ENCODE data around the gene SPANXN4.

SPANXN4 gene

DNA sequence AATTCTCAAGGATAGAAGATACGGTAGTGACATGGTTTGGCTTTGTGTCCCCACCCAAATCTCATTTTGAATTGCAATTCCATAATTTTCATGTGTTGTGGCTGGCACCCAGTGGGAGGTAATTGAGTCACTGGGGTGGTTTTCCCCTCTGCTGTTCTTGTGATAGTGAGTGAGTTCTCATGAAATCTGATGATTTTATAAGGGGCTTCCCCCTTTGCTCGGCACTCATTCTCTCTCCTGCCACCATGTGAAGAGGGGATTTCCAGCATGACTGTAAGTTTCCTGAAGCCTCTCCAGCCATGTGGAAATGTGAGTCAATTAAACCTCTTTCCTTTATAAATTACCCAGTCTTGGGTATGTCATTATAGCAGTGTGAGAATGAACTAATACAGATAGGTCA is 8.5 kb upstream of the SPANXN4 start:
- H3K4me1 ChIP-seq: peaks cover 0 to 2% (median under 1%) of the 10 kb centered on the region in 10 experiments; a peak in 5 of 20 replicates
- no peak overlapping the region for H3K4me2 ChIP-seq
- peaks cover 0 to 28% (median 4%) of the 10 kb centered on the region in 11 experiments; a peak in 10 of 22 replicates for H3K9me3 ChIP-seq (replicated peaks in 1 of 11)

DNA sequence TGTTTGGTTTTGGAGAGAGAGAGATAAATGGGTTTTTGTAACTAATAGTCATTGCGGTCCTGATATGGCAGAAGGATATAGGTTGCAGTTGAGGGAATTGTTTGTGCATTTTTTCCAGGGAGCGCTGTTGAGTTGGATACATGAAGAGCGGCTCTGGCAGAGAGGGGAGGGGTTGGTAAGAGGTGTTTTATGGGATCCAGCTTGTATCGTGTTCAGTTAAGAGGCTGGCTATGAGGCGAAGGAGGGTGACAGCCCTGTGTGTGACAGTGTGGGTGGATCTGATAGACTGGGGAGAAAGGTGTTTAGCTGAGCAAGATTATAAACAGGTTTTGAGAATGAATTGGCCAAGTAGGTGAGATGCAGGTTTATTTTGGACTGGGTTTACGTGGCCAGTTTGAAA is 1.5 kb downstream of the SPANXN4 start:
- no peak overlapping the region for H3K27ac ChIP-seq
- no peaks in the 10 kb centered on the region for H3K36me3 ChIP-seq
- no peak overlapping the region for H3K4me3 ChIP-seq
- peaks cover 0 to 8% (median 5%) of the 10 kb centered on the region in 10 experiments; a peak in 6 of 20 replicates for H3K4me1 ChIP-seq
- H3K27me3 ChIP-seq: peaks cover 61 to 99% (median 95%) of the 10 kb centered on the region in 11 experiments
- H3K9me3 ChIP-seq (replicated peaks in 1 of 11): peaks cover 0 to 6% (median 0%) of the 10 kb centered on the region in 11 experiments; a peak in 1 of 22 replicates
- no peak overlapping the region for H3K9ac ChIP-seq
- H3K4me2 ChIP-seq: no peak overlapping the region
- no peak for TF ChIP-seq Cebpa-rat (IDR thresholded peaks at IDR 0.05)
- H4K20me1 ChIP-seq: no peaks in the 10 kb centered on the region; a peak in 1 of 22 replicates

More for the DNA sequence above, 8.5 kb upstream of the SPANXN4 start:
- Histone ChIP-seq H3K4me3 (no peak overlapping the region), H3K27ac (no peak overlapping the region), H4K20me1 (peaks cover 0 to 6% (median 0%) of the 10 kb centered on the region in 11 experiments; a peak in 1 of 22 replicates), H3K36me3 (no peaks in the 10 kb centered on the region), H3K9ac (no peak overlapping the region), H3K27me3 (peaks cover 76 to 100% (median 98%) of the 10 kb centered on the region in 11 experiments)
- no peak for TF ChIP-seq Cebpa-rat (IDR thresholded peaks at IDR 0.05)

DNA sequence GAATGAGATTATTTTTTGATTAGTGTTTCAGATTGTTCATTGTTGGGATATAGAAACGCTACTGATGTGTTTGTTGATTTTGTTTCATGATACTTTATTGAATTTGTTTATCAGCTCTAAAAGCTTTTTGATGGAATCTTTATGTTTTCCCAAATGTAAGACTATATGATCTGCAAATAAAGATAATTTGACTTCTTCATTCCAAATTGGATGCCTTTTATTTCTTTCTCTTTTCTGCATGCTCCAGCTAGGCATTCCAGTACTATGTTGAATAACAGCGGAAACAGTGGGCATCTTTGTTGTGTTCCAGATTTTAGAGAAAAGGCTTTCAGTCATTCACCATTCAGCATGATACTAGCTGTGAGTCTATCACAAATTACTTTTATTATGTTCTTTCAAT is 21.8 kb downstream of the SPANXN4 start:
- H3K9me3 ChIP-seq (replicated peaks in 1 of 11): peaks cover 8 to 36% (median 13%) of the 10 kb centered on the region in 11 experiments; a peak in 18 of 22 replicates
- H3K4me2 ChIP-seq: no peak overlapping the region
- no peak overlapping the region for H3K4me3 ChIP-seq
- H3K9ac ChIP-seq: no peak overlapping the region
- H3K36me3 ChIP-seq: no peaks in the 10 kb centered on the region
- TF ChIP-seq Cebpa-rat (IDR thresholded peaks at IDR 0.05): no peak
- H4K20me1 ChIP-seq: no peaks in the 10 kb centered on the region; a peak in 1 of 22 replicates
- H3K27ac ChIP-seq: no peak overlapping the region
- H3K4me1 ChIP-seq: peaks cover 0 to 3% (median 0%) of the 10 kb centered on the region in 10 experiments; a peak in 1 of 20 replicates
- peaks cover 54 to 92% (median 86%) of the 10 kb centered on the region in 11 experiments for H3K27me3 ChIP-seq

DNA sequence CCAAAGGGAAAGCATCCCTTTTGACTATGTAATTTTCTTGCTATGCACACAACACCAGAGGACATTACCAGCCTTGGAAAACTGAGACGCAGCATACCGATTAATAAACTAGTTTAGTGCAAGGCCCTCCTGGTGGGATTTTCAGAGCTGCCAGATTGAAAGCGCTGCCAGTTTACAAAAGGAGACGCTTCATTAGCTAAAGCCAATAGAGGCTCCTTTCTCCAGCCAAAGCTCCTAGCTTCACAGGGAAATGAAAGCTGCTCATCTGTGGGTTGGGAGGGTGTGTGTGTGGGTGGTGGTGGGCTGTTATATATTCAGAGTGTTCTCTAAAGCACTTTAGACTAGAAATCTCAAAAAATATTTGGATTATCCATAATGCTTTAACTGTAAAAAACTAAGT is 32.4 kb downstream of the SPANXN4 start:
- Histone ChIP-seq H3K9ac (no peak overlapping the region), H3K36me3 (no peaks in the 10 kb centered on the region), H3K4me3 (no peak overlapping the region), H3K4me1 (no peaks in the 10 kb centered on the region), H3K9me3 (replicated peaks in 1 of 11) (peaks cover 0 to 4% (median 0%) of the 10 kb centered on the region in 11 experiments; a peak in 3 of 22 replicates), H3K27me3 (peaks cover 66 to 93% (median 84%) of the 10 kb centered on the region in 11 experiments), H4K20me1 (no peaks in the 10 kb centered on the region), H3K4me2 (no peak overlapping the region), H3K27ac (no peak overlapping the region)
- no peak for TF ChIP-seq Cebpa-rat (IDR thresholded peaks at IDR 0.05)

DNA sequence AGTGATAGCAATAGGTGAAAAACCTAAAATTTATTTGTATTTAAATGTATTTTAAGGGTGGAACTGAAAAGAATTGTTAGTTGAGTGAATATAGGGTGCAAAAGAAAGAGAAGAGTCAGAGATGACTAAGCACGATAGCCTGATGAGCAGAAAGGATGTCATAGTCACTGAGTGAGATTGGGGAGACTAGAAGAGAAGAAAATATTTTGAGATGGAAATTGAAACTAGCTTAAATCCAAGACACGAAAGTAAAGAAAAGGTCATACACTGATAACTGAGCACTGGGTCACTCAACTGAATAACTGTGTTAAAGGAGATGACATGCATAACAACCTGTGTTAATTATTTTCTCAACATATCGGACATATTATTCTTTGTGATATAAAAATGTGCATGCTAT is 55.5 kb downstream of the SPANXN4 start:
- H3K4me1 ChIP-seq: no peaks in the 10 kb centered on the region

DNA sequence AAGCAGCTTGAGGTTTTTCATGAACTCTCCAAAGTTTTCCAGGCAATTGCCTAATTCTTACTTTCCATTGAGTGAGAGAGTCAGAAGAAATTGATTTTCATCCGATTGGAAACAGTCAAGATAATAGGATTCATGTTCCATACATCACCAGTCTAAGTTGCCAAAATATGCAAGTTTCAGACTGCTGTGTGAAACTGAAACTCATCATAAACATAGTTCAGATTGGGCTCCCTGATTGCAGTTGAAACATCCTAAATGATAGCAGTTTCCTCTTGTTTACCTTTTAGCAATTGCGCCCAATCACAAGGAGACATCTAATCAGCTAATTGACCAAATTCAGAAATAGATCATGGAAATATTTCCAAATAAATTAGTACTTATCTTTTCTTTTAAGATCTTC is 56.8 kb downstream of the SPANXN4 start:
- Histone ChIP-seq H3K4me1 (no peaks in the 10 kb centered on the region), H3K4me3 (no peak overlapping the region), H3K36me3 (no peaks in the 10 kb centered on the region), H3K4me2 (no peak overlapping the region), H3K9me3 (replicated peaks in 1 of 11) (peaks cover 15 to 23% (median 21%) of the 10 kb centered on the region in 11 experiments), H4K20me1 (no peaks in the 10 kb centered on the region; a peak in 1 of 22 replicates), H3K27me3 (peaks cover 38 to 87% (median 73%) of the 10 kb centered on the region in 11 experiments; a peak in 21 of 22 replicates), H3K9ac (no peak overlapping the region), H3K27ac (no peak overlapping the region)
- TF ChIP-seq Cebpa-rat (IDR thresholded peaks at IDR 0.05): no peak

More for the DNA sequence above, 55.5 kb downstream of the SPANXN4 start:
- H3K27me3 ChIP-seq: peaks cover 30 to 84% (median 65%) of the 10 kb centered on the region in 11 experiments; a peak in 21 of 22 replicates
- H3K4me3 ChIP-seq: no peak overlapping the region
- H3K9me3 ChIP-seq (replicated peaks in 1 of 11): peaks cover 16 to 27% (median 22%) of the 10 kb centered on the region in 11 experiments
- H4K20me1 ChIP-seq: no peaks in the 10 kb centered on the region
- H3K9ac ChIP-seq: no peak overlapping the region
- H3K27ac ChIP-seq: no peak overlapping the region
- H3K36me3 ChIP-seq: no peaks in the 10 kb centered on the region
- H3K4me2 ChIP-seq: no peak overlapping the region
- TF ChIP-seq Cebpa-rat (IDR thresholded peaks at IDR 0.05): no peak
